Cortex of kidney (tissue), 1 donor: Measurements from ENCODE around the gene TENM4.
"Not testable (repeated sequence)": the region's sequence is repeated elsewhere in the genome, so short reads cannot be mapped to it uniquely, and the experiment has no call there.

Experiments used
- DNase-seq: peaks from one replicate; lab custom pipeline; 2025; lab: John Stamatoyannopoulos, UW

The TENM4 gene

GRCh38 chr11:79209540-79210266 lies 231.1 kb downstream of the TENM4 start:
- no peak for DNase-seq

DNA sequence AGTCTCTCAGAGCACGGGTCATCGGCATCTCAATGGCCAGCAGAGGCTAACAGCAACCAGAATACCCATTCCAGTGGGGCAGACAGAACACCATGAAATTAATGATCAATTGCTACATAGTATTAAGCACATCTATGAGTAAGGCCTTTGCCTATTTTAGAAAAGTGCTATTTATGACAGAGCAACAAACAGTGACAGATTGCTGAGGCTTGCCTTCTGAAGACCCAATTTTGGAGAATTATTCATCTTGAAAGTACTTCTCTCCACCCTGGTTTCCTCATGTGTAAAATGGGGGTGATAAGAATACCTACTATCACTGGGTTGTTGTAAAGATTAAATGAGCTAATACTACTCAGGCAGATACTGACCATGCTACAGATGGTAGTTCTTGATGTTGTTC lies 232.7 kb downstream of the TENM4 start:
- DNase-seq, result no peak

DNA sequence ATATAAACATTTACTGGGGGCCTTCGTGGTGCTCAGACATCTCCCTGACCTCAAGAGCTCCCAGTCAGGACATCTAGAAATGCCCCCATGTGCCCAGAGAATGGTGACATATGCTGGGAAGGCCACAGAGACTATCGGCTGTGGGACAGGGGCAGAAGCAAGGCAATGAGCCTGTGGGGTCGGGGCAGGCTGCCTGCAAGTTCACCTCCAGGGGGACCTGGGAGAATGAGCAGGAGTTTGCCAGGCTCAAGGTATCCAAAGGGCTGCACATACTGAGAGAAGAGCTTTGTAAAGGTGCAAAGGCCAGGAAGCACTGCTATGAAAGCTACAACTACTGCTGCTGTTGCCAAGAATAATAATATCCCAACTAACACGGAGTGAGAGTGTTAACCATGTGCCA lies 233.9 kb downstream of the TENM4 start:
- DNase-seq, result no peak

DNA sequence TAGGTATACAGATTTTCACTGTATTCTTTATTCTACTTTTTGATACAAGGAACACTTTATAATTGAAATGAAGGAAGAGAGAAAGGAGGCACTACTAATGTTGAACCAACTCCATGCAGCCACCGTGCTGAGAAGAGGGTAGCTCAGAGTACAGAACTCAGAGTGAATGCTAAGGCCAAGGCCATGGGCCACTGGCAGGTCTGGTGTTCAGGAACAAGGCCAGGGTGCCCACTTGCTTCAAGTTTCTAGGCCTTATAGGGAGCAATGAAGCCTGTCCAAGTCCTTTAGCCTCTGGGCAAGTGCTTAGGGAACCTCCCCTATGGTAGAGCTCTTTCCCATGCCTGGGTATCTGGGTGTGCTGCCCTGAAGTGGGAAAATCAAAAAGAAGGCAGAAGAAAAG lies 235.0 kb downstream of the TENM4 start:
- no peak for DNase-seq

DNA sequence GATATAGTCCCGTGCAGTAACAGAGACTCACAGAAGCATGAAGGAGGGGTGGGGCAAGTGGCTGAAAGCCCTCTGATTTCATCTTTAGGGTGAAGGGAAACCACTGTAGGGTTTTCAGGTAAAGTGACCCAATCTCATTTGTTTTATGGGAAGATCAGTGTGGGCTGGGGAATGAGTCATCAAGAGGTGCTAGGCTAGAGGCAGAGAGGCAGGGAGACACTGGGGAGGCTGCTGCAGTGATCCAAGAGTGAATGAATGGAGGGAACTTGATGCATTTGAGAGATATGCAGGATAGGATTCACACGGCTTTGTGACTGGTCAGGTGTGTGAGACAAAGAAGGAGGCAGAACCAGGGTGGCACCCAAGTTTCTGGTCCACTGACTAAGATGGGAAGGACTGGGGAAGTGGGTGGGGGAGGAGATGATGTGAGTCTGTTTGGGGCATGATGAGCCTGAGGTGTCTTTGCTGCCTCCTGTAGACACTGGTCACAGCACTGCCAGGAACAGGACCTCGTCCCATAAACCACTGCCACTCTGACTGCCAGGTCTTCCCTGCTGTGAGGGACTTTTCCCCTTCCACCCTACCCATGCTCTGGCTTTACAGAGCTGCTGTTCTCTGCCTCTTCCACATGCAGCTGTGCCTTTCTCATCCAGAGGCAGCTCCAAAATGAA lies 239.0 kb downstream of the TENM4 start:
- no peak for DNase-seq

- no peak for DNase-seq
Measured at GRCh38 chr11:79200398-79201070, 240.3 kb downstream of the TENM4 start.

- DNase-seq, result no peak
Measured at GRCh38 chr11:79199729-79200354, 241.0 kb downstream of the TENM4 start.

GRCh38 chr11:79198898-79199250 lies 242.0 kb downstream of the TENM4 start:
- DNase-seq, result no peak

GRCh38 chr11:79198203-79198897 lies 242.5 kb downstream of the TENM4 start:
- no peak for DNase-seq

DNA sequence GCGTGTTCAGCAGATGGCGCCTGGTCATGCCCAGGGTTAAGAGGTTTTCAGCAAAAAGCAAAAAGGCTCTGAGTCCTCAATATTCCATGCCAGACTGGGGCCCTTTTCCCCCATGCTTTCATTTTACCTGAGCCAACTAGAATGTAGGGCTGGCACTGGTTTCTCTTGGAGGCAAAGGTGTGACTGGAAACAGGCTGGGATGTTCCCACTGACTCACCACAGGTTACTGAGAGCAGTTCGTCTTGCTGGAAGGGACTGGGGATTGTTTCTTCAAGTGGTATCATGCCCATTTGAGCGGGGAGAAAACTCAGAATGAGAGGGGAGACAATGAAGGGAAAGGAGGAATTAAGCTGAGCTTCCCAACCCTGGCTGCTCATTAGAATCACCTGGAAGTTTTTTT lies 243.9 kb downstream of the TENM4 start:
- DNase-seq, result no peak

DNA sequence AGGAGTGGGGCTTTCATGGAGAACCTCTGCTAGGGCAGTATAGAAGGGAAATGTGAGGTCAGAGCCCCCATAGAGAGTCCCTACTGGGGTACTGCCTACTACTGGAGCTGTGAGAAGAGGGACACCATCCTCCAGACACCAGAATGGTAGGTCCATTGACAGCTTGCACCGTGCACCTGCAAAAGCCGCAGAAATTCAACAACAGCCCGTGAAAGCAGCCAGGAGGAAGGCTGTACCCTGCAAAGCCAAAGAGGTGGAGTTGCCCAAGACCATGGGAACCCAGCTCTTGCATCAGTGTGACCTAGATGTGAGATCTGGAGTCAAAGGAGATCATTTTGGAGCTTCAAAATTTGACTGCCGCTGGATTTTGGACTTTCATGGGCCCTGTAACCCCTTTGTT lies 245.6 kb downstream of the TENM4 start:
- no peak for DNase-seq

- no peak for DNase-seq
Measured at GRCh38 chr11:79193663-79194310, 247.0 kb downstream of the TENM4 start.

DNA sequence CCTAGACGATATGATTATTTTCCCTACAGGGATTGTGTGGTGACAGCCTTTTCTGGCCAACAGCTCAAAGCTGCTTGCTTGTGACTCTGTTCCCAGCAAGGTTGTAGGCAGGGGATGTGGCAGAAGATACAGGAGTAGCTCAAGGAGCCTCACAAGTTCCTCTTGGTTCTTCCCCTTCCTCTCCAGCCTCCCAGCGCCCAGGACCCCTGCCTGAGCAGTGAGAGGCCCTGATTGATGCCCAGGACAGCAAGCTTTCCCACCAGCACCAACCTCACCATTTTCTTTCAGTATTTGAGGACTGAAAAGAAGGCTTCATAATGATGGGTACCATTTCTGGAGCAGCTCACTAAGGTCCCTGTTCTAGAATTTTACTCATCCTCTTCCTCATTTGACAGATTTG lies 248.0 kb downstream of the TENM4 start:
- no peak for DNase-seq

DNA sequence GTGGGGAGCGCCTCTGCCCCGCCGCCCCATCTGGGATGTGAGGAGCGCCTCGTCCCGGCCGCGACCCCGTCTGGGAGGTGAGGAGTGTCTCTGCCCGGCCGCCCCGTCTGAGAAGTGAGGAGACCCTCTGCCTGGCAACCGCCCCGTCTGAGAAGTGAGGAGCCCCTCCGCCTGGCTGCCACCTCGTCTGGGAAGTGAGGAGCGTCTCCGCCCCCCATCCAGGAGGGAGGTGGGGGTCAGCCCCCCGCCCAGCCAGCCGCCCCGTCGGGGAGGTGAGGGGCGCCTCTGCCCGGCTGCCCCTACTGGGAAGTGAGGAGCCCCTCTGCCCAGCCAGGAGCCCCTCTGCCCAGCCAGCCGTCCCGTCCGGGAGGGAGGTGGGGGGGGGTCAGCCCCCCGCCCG lies 249.1 kb downstream of the TENM4 start:
- DNase-seq, result not testable (repeated sequence)

- DNase-seq, result not testable (repeated sequence)
Measured at GRCh38 chr11:79190553-79190952, 250.3 kb downstream of the TENM4 start.

DNA sequence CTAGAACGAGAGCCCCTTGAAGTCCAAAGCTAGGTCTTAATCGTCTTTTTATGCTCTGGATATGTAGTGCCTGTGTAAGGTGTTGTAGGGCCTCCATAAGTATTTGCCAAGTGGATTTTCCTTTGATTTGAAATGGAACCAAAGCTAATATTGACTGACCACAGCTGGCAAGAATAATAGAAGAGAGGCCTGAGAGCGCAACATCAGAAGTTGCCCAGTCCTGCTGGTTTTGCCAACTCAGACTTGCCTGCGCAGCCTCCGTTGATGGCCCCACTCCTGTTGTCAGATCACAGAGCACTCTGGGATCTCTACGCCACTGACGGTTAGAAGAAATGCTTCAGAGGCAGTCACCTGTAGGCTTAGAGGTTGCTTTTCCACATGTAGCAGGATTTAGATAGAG lies 251.2 kb downstream of the TENM4 start:
- no peak for DNase-seq

- no peak for DNase-seq
Measured at GRCh38 chr11:79189055-79189454, 251.8 kb downstream of the TENM4 start.

GRCh38 chr11:79186669-79187068 lies 254.2 kb downstream of the TENM4 start:
- no peak for DNase-seq

- DNase-seq, result no peak
Measured at GRCh38 chr11:79185351-79185750, 255.5 kb downstream of the TENM4 start.

DNA sequence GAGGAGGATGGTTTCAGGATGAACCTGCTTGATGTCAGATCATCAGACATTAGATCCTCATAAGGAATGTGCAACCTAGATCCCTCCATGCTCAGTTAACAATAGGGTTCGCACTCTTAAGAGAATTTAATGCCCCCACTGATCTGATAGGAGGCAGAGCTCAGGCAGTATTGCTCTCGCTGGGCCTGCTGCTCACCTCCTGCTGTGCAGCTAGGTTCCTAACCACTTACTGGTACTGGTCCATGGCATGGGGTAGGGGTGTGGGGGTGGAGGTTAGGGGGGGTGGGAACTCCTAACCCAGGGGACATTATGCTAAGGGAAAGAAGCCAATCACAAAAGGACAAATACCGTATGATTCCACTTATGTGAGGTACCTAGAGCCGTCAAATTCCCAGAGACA lies 256.5 kb downstream of the TENM4 start:
- DNase-seq, result no peak

DNA sequence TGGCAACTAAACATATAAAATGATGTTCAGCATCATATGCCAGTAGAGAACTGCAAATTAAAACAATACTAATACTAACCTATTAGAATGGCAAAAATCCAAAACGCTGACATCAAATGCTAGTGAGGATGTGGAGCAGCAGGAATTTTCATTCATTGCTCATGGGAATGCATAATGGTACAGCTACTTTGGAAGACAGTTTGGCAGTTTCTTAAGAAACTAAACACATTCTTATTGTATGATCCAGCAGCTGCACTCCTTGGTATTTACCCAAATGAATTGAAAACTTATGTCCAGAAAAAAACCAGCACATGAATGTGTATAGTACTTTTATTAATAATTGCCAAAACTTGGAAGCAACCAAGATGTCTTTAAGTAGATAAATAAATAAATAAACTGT lies 258.0 kb downstream of the TENM4 start:
- DNase-seq, result no peak

DNA sequence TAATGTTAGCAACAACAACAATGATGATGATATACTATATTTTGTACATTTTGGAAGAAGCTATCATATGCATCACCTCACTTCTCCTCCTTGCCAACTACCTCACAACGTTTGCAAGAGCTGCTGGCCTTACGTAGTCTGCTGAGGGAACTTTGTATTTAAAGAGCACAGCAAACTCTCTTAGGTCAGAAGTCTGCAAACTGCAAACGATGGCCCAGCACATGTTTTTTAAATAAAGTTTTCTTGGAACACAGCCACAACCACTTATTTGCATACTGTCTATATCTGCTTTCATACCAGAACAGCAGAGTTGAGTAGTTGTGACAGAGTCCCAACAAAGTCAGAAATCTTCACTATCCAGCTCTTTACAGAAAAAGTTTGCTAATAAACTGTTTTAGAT lies 261.7 kb downstream of the TENM4 start:
- DNase-seq, result no peak
